Ascending aorta (tissue), 2 donors: ENCODE results near the gene PI4KB. TPM values are rescaled to one million over a fixed set of nuclear protein-coding genes. Genes with fewer than 3 reads are reported as not detected.

ENCODE experiments used
- DNase-seq, 2 donors: peaks; one replicate each; pipeline ENCODE4 v3.0.0-alpha.2; 2019; ENCODE audit warnings: low spot score in 2 of 2
- H3K27ac ChIP-seq, 2 donors: fragments of 200-600 bp; sonication (generic); one replicate each; pipeline ENCODE4 v1.5.1; 2016 to 2017; ENCODE audit warnings: mild to moderate bottlenecking in 1 of 2
- H3K27me3 ChIP-seq: fragments of 200-600 bp; sonication (generic); one replicate; pipeline ENCODE4 v1.5.1; 2017
- H3K36me3 ChIP-seq, 2 donors: fragments of 200-600 bp; sonication (generic); one replicate each; pipeline ENCODE4 v1.5.1; 2016
- H3K4me1 ChIP-seq, 2 donors: fragments of 200-600 bp; sonication (generic); one replicate each; pipeline ENCODE4 v1.5.1; 2016 to 2017; ENCODE audit warnings: mild to moderate bottlenecking in 1 of 2
- H3K4me3 ChIP-seq, 2 donors: fragments of 200-600 bp; sonication (generic); one replicate each; pipeline ENCODE4 v1.5.1; 2016 to 2017; ENCODE audit warnings: mild to moderate bottlenecking in 1 of 2
- H3K9me3 ChIP-seq, 2 donors: fragments of 200-600 bp; sonication (generic); one replicate each; pipeline ENCODE4 v1.5.1; 2016
- intact Hi-C: fragments of 100-400 bp; cut with DNase I; formaldehyde crosslinking; loops from one replicate; pipeline ENCODE4 v1.15.1; 2023
- total RNA-seq: library from RNA; depleted of rRNA; stranded (reverse); fragments of >200 nt; gene quantifications from one replicate; pipeline ENCODE4 v1.1.0, GENCODE V29; 2016
- TF ChIP-seq, protein P1 (sequence below), 3 experiments: fragments of 200-600 bp in 2 of 3; fragments of 450-650 bp in 1 of 3; sonication (generic) in 2 of 3; IDR thresholded peaks; one replicate each; pipeline ENCODE4 v1.5.1; 2016 to 2019; ENCODE audit warnings: antibody characterized with exemption in 3 of 3, mild to moderate bottlenecking in 1 of 3, moderate library complexity in 1 of 3

The PI4KB gene
- total RNA-seq, 1 donor from 2014 or later = 94.8 TPM

- H3K27ac ChIP-seq = no peak overlapping the region
- TF ChIP-seq, protein P1, sequence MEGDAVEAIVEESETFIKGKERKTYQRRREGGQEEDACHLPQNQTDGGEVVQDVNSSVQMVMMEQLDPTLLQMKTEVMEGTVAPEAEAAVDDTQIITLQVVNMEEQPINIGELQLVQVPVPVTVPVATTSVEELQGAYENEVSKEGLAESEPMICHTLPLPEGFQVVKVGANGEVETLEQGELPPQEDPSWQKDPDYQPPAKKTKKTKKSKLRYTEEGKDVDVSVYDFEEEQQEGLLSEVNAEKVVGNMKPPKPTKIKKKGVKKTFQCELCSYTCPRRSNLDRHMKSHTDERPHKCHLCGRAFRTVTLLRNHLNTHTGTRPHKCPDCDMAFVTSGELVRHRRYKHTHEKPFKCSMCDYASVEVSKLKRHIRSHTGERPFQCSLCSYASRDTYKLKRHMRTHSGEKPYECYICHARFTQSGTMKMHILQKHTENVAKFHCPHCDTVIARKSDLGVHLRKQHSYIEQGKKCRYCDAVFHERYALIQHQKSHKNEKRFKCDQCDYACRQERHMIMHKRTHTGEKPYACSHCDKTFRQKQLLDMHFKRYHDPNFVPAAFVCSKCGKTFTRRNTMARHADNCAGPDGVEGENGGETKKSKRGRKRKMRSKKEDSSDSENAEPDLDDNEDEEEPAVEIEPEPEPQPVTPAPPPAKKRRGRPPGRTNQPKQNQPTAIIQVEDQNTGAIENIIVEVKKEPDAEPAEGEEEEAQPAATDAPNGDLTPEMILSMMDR (IDR thresholded peaks at IDR 0.05) = no peak
- H3K27me3 ChIP-seq = no peaks in the 10 kb centered on the region
- intact Hi-C loops = no loop called here
- H3K4me1 ChIP-seq = no peaks in the 10 kb centered on the region
- no peak for DNase-seq
- H3K4me3 ChIP-seq = no peak overlapping the region
- H3K9me3 ChIP-seq = no peaks in the 10 kb centered on the region
- peaks cover 92 to 93% of the 10 kb centered on the region in 2 donors for H3K36me3 ChIP-seq
Observed at GRCh38 chr1:151243683-151244216, 83.5 kb downstream of the PI4KB start.

DNA sequence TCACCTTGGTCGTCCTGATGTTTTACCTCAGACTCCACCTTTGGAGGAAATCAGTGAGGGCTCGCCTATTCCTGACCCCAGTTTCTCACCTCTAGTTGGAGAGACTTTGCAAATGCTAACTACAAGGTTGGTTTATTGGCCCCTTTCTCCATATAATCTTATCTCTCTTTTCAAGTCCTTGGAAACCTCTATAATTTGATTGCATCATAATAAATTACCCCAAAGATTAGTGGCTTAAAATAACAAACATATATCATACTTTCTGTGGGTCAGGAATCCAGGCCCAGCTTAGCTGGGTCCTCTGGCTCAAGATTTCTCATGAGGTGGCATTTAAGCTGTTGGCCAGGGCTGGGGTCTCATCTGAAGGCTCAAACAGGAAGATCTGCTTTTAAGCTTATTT lies 84.8 kb downstream of the PI4KB start:
- intact Hi-C loops = no loop called here
- TF ChIP-seq, protein P1 (IDR thresholded peaks at IDR 0.05) = no peak
- Histone ChIP-seq H3K36me3 (peaks cover 89 to 92% of the 10 kb centered on the region in 2 donors), H3K27me3 (no peaks in the 10 kb centered on the region), H3K27ac (no peak overlapping the region), H3K9me3 (no peaks in the 10 kb centered on the region), H3K4me1 (no peaks in the 10 kb centered on the region), H3K4me3 (no peak overlapping the region)
- no peak for DNase-seq

Other genes with a start within 250 kb of the PI4KB start
- 31.8 TPM for gene SEMA6C, start 180.8 kb downstream of the PI4KB start, total RNA-seq
- gene TNFAIP8L2, start 170.8 kb downstream of the PI4KB start, total RNA-seq = not detected
- 0.85 TPM for gene LYSMD1, start 161.5 kb downstream of the PI4KB start, total RNA-seq
- gene SCNM1, start 161.3 kb downstream of the PI4KB start, total RNA-seq = 27.4 TPM
- not detected for gene TMOD4, start 151.4 kb downstream of the PI4KB start, total RNA-seq
- 33.6 TPM for gene VPS72, start 137.2 kb downstream of the PI4KB start, total RNA-seq
- gene PIP5K1A, start 128.9 kb downstream of the PI4KB start, total RNA-seq = 36.5 TPM
- gene PSMD4, start 72.7 kb downstream of the PI4KB start, total RNA-seq = 83.5 TPM
- 67.9 TPM for gene ZNF687, start 45.1 kb downstream of the PI4KB start, total RNA-seq
- 8.4 TPM for gene RFX5, start 19.8 kb upstream of the PI4KB start, total RNA-seq
- 102 TPM for gene SELENBP1, start 45.3 kb upstream of the PI4KB start, total RNA-seq
- gene PSMB4, start 72.2 kb upstream of the PI4KB start, total RNA-seq = 320 TPM
- 18.1 TPM for gene POGZ, start 132.1 kb upstream of the PI4KB start, total RNA-seq
- not detected for gene CGN, start 184.0 kb upstream of the PI4KB start, total RNA-seq
- gene TUFT1, start 212.9 kb upstream of the PI4KB start, total RNA-seq = 2.3 TPM